Endothelial cell of umbilical vein (primary cell): ENCODE measurements around the gene LRFN2. TPM values are rescaled to one million over a fixed set of nuclear protein-coding genes. Genes with fewer than 3 reads are reported as not detected.

ENCODE experiments used
- BruUV-seq: library from RNA; stranded (reverse); fragments of 400-500 nt; replicated peaks from 2 replicates; lab custom pipeline; 2021; lab: Mats Ljungman, UMichigan
- CTCF ChIA-PET: fragments of 300-600, 350-600 bp; sonication (Branson Sonifier 250); formaldehyde crosslinking; loops from one replicate; lab custom pipeline; 2021; ENCODE audit warnings: antibody characterized with exemption, inconsistent platforms; lab: Charles Lee
- POLR2A ChIA-PET: fragments of 300-600, 350-600 bp; sonication (Branson Sonifier 250); formaldehyde crosslinking; loops from one replicate; lab custom pipeline; 2021; ENCODE audit warnings: antibody characterized with exemption, inconsistent platforms; lab: Charles Lee
- DNase-seq: peaks from one replicate; pipeline ENCODE4 v3.0.0-alpha.2; 2011; ENCODE audit warnings: low read depth, low spot score
- FAIRE-seq: peaks from 2 replicates; lab custom pipeline; 2011; peaks lifted over from hg19 to GRCh38; lab: Jason Lieb, UNC
- H2AFZ ChIP-seq: 2 replicates; pipeline ENCODE4 v1.6.0; 2012; ENCODE audit warnings: low read depth, low read length, control low read depth, inconsistent platforms
- H3K27ac ChIP-seq: 2 replicates; pipeline ENCODE4 v1.5.1; 2011; ENCODE audit warnings: low read depth, mild to moderate bottlenecking, control low read depth, low read length, moderate library complexity; ENCODE audit not compliant: insufficient read depth
- H3K27me3 ChIP-seq, 2 experiments: 2 replicates each; pipeline versions ENCODE4 v1.6.0 to v1.6.1; 2011; ENCODE audit warnings: low read length in 2 of 2, mixed read lengths in 1 of 2; ENCODE audit not compliant: control insufficient read depth in 2 of 2, insufficient read depth in 2 of 2
- H3K36me3 ChIP-seq, 2 experiments: 2 replicates in 1 of 2; 3 replicates in 1 of 2; pipeline ENCODE4 v1.5.1; 2011; ENCODE audit warnings: low read length in 2 of 2, mild to moderate bottlenecking in 1 of 2, moderate library complexity in 1 of 2; ENCODE audit not compliant: control insufficient read depth in 2 of 2, insufficient read depth in 2 of 2; ENCODE audit errors: extremely low read depth in 1 of 2
- H3K4me1 ChIP-seq: 3 replicates; pipeline ENCODE4 v1.5.1; 2011; ENCODE audit warnings: mild to moderate bottlenecking, low read length; ENCODE audit not compliant: control insufficient read depth, insufficient read depth; ENCODE audit errors: extremely low read depth
- H3K4me2 ChIP-seq: 2 replicates; pipeline ENCODE4 v1.6.1; 2011; ENCODE audit warnings: low read length, control low read depth, mixed read lengths; ENCODE audit not compliant: insufficient read depth
- H3K4me3 ChIP-seq, 3 experiments: fragments of 200-600 bp in 1 of 3; sonication (generic), shearing (Covaris generic) in 1 of 3; replicated peaks in 1 of 3; 2 replicates each; pipeline ENCODE4 v1.5.1; 2011 to 2016; ENCODE audit warnings: control low read depth in 3 of 3, low read length in 3 of 3, mild to moderate bottlenecking in 2 of 3, inconsistent platforms in 1 of 3, low read depth in 1 of 3, moderate library complexity in 1 of 3; ENCODE audit not compliant: insufficient read depth in 1 of 3
- H3K79me2 ChIP-seq: 2 replicates; pipeline ENCODE4 v1.6.0; 2012; ENCODE audit warnings: low read length, inconsistent platforms; ENCODE audit not compliant: control insufficient read depth, insufficient read depth
- H3K9ac ChIP-seq: replicated peaks from 2 replicates; pipeline ENCODE3; 2011; ENCODE audit warnings: low read length, control low read depth; ENCODE audit not compliant: insufficient read depth; ENCODE audit errors: extremely low read depth
- H3K9me1 ChIP-seq: replicated peaks from 3 replicates; pipeline ENCODE4 v1.6.0; 2011; ENCODE audit warnings: mild to moderate bottlenecking, low read length; ENCODE audit not compliant: control insufficient read depth, insufficient read depth; ENCODE audit errors: extremely low read depth
- H3K9me3 ChIP-seq: replicated peaks from 2 replicates; pipeline ENCODE4 v1.5.1; 2012; ENCODE audit warnings: low read length, inconsistent platforms; ENCODE audit not compliant: control insufficient read depth, insufficient read depth
- H4K20me1 ChIP-seq: replicated peaks from 2 replicates; pipeline ENCODE3; 2011; ENCODE audit warnings: mild to moderate bottlenecking, low read length; ENCODE audit not compliant: control insufficient read depth, insufficient read depth; ENCODE audit errors: extremely low read depth
- EZH2 ChIP-seq: IDR thresholded peaks from 2 replicates; pipeline ENCODE4 v1.6.1; 2012; ENCODE audit warnings: borderline replicate concordance, low read depth, mild to moderate bottlenecking, moderate library complexity, low read length, inconsistent platforms; ENCODE audit not compliant: severe bottlenecking
- FOS ChIP-seq: IDR thresholded peaks from 2 replicates; pipeline ENCODE4 v1.6.1; 2011; ENCODE audit warnings: mild to moderate bottlenecking, low read length, moderate library complexity, borderline replicate concordance; ENCODE audit not compliant: insufficient read depth
- GATA2 ChIP-seq: IDR thresholded peaks from 2 replicates; pipeline ENCODE4 v1.7.0; 2011; ENCODE audit warnings: low read depth, mild to moderate bottlenecking, moderate library complexity, mixed read lengths, low read length; ENCODE audit not compliant: insufficient read length, insufficient read depth
- JUN ChIP-seq: IDR thresholded peaks from 2 replicates; pipeline ENCODE4 v1.6.1; 2011; ENCODE audit warnings: borderline replicate concordance, low read depth; ENCODE audit not compliant: insufficient read length, insufficient read depth
- MYC ChIP-seq: IDR thresholded peaks from one replicate; pipeline ENCODE4 v1.6.1; 2011; ENCODE audit warnings: mild to moderate bottlenecking, low read depth, low read length
- POLR2A ChIP-seq: IDR thresholded peaks from 2 replicates; pipeline ENCODE4 v1.6.1; 2012; ENCODE audit warnings: low read depth, mild to moderate bottlenecking, control low read depth, low read length
- POLR2AphosphoS5 ChIP-seq: IDR thresholded peaks from 2 replicates; pipeline ENCODE4 v1.6.1; 2012; ENCODE audit warnings: low read depth, mild to moderate bottlenecking, control low read depth, low read length, moderate library complexity; ENCODE audit not compliant: insufficient read depth
- dilution Hi-C: fragments of 300-500 bp; cut with MboI; formaldehyde crosslinking; loops from one replicate; pipeline ENCODE4 v1.15.0; 2019; ENCODE audit warnings: low sequenced_read_pairs; ENCODE audit not compliant: extremely low pct_ligation_motif_present
- intact Hi-C: fragments of 100-400 bp; cut with micrococcal nuclease; formaldehyde crosslinking; loops from one replicate; pipeline ENCODE4 v1.10.0; 2022
- polyA plus RNA-seq, 4 experiments: library from polyadenylated mRNA; depleted of rRNA in 3 of 4; stranded (reverse) in 3 of 4; unstranded in 1 of 4; fragments of >200 nt; gene quantifications; 2 replicates each; pipeline versions ENCODE4 v1.2.1 to v1.2.3, GENCODE V29; 2011 to 2012; ENCODE audit warnings: missing spikeins in 1 of 4
- total RNA-seq: library from RNA; stranded (reverse); gene quantifications from 2 replicates; pipeline ENCODE4 v1.2.3, GENCODE V29; 2021
- TF ChIP-seq, protein P1 (sequence below), 2 donors: IDR thresholded peaks; 1 replicate in 1 of 2; 2 replicates in 1 of 2; pipeline ENCODE4 v1.5.1; 2011; ENCODE audit warnings: low read length in 2 of 2, mild to moderate bottlenecking in 2 of 2, moderate library complexity in 2 of 2, control low read depth in 1 of 2, inconsistent platforms in 1 of 2, low read depth in 1 of 2; ENCODE audit not compliant: insufficient read depth in 1 of 2; ENCODE audit errors: extremely low read depth in 1 of 2
- TF ChIP-seq, protein P2 (sequence below): IDR thresholded peaks from 2 replicates; pipeline ENCODE4 v1.6.1; 2011; ENCODE audit not compliant: insufficient read depth, insufficient read length

Gene LRFN2
- total and polyA plus RNA-seq, 2 donors (not counting 3 experiments of a cell fraction or from before 2014, with no cell fraction given) = not detected

- Histone ChIP-seq H4K20me1 (no peaks in the 10 kb centered on the region), H3K4me1 (no peaks in the 10 kb centered on the region), H3K27me3 (no peaks in the 10 kb centered on the region), H3K4me3 (no peak overlapping the region), H3K4me2 (no peak overlapping the region), H3K79me2 (no peaks in the 10 kb centered on the region), H3K9me1 (no peaks in the 10 kb centered on the region), H3K9me3 (no peaks in the 10 kb centered on the region), H2AFZ (no peak overlapping the region), H3K36me3 (no peaks in the 10 kb centered on the region), H3K27ac (no peak overlapping the region), H3K9ac (no peak overlapping the region)
- FAIRE-seq (no peak), DNase-seq (no peak)
- TF ChIP-seq FOS (no peak), GATA2 (no peak), EZH2 (no peak), POLR2AphosphoS5 (no peak), JUN (no peak), POLR2A (no peak), MYC (no peak)
- TF ChIP-seq, protein P1, sequence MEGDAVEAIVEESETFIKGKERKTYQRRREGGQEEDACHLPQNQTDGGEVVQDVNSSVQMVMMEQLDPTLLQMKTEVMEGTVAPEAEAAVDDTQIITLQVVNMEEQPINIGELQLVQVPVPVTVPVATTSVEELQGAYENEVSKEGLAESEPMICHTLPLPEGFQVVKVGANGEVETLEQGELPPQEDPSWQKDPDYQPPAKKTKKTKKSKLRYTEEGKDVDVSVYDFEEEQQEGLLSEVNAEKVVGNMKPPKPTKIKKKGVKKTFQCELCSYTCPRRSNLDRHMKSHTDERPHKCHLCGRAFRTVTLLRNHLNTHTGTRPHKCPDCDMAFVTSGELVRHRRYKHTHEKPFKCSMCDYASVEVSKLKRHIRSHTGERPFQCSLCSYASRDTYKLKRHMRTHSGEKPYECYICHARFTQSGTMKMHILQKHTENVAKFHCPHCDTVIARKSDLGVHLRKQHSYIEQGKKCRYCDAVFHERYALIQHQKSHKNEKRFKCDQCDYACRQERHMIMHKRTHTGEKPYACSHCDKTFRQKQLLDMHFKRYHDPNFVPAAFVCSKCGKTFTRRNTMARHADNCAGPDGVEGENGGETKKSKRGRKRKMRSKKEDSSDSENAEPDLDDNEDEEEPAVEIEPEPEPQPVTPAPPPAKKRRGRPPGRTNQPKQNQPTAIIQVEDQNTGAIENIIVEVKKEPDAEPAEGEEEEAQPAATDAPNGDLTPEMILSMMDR (IDR thresholded peaks at IDR 0.05; ENCODE audit: extremely low read depth in 1 of 2, insufficient read depth in 1 of 2, low read depth in 1 of 2, low read length in 2 of 2) = no peak
- TF ChIP-seq, protein P2, sequence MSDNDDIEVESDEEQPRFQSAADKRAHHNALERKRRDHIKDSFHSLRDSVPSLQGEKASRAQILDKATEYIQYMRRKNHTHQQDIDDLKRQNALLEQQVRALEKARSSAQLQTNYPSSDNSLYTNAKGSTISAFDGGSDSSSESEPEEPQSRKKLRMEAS = no peak
- dilution Hi-C loops (no loop called here), intact Hi-C loops (no loop called here)
- ChIA-PET POLR2A (no interaction called here), CTCF (no interaction called here)
- no TSS peak for BruUV-seq
Measured at GRCh38 chr6:40611912-40612311, 24.7 kb upstream of the LRFN2 start.
